ENCODE results near the gene GYPA.
"Not testable (repeated sequence)": the region's sequence is repeated elsewhere in the genome, so short reads cannot be mapped to it uniquely, and the experiment has no call there.

- TF ChIP-seq, protein P1, sequence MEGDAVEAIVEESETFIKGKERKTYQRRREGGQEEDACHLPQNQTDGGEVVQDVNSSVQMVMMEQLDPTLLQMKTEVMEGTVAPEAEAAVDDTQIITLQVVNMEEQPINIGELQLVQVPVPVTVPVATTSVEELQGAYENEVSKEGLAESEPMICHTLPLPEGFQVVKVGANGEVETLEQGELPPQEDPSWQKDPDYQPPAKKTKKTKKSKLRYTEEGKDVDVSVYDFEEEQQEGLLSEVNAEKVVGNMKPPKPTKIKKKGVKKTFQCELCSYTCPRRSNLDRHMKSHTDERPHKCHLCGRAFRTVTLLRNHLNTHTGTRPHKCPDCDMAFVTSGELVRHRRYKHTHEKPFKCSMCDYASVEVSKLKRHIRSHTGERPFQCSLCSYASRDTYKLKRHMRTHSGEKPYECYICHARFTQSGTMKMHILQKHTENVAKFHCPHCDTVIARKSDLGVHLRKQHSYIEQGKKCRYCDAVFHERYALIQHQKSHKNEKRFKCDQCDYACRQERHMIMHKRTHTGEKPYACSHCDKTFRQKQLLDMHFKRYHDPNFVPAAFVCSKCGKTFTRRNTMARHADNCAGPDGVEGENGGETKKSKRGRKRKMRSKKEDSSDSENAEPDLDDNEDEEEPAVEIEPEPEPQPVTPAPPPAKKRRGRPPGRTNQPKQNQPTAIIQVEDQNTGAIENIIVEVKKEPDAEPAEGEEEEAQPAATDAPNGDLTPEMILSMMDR (conservative IDR thresholded peaks at IDR 0.05 in 1 of 2, IDR thresholded peaks at IDR 0.05 in 1 of 2; ENCODE audit: low read depth in 1 of 2, low read length in 2 of 2), result not testable (repeated sequence)
- TF ChIP-seq EZH2 (IDR thresholded peaks at IDR 0.05; ENCODE audit: low read length, missing control alignments), result not testable (repeated sequence)
These were observed 42.7 kb downstream of the GYPA start for GRCh38 chr4:144097776-144098175.
